GM19468 (cell line): Measurements from ENCODE around the gene CCN2.

ENCODE experiments used
- ATAC-seq: cut with Tn5 transposase; IDR thresholded peaks from one replicate; pipeline ENCODE4 v1.9.1; 2021; ENCODE audit warnings: mild to moderate bottlenecking, moderate library complexity, moderate number of reproducible peaks; ENCODE audit not compliant: unreplicated experiment; ENCODE audit errors: extremely low read depth

Gene CCN2

GRCh38 chr6:131967948-131968347 lies 16.8 kb upstream of the CCN2 start:
- ATAC-seq, result no peak

DNA sequence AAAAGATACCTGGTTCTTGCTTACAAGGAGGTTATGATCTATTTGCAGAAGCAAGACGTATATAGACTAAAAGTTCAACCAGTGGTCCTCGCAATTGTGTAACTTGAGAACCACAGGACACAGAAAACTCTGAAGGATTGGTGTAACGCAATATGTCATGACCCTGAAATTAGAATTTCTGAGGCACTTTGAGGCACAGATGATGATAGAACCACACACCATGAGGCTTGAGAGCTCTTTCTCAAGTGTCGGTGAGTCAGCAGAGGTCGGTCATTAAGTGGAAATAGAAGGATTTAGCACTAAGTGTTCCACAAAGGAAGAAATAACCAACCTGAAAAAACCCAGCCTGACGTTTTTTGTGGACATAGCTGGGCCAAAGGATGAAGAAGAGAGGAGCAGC lies 15.3 kb upstream of the CCN2 start:
- ATAC-seq, result no peak

DNA sequence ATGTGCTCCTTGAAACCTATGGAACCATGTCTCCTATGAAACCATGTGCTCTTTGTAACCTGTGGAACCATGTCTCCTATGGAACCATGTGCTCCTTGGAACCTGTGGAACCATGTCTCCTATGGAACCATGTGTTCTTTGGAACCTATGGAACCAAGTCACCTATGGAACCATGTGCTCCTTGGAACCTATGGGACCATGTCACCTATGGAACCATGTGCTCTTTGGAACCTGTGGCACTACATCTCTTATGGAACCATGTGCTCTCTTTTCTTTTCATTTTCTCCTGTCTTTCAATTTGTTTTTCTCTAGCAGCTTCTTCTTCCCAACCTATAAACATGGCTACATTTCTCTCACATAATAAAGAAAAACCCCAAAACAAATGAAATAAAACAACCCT lies 11.9 kb upstream of the CCN2 start:
- no peak for ATAC-seq

DNA sequence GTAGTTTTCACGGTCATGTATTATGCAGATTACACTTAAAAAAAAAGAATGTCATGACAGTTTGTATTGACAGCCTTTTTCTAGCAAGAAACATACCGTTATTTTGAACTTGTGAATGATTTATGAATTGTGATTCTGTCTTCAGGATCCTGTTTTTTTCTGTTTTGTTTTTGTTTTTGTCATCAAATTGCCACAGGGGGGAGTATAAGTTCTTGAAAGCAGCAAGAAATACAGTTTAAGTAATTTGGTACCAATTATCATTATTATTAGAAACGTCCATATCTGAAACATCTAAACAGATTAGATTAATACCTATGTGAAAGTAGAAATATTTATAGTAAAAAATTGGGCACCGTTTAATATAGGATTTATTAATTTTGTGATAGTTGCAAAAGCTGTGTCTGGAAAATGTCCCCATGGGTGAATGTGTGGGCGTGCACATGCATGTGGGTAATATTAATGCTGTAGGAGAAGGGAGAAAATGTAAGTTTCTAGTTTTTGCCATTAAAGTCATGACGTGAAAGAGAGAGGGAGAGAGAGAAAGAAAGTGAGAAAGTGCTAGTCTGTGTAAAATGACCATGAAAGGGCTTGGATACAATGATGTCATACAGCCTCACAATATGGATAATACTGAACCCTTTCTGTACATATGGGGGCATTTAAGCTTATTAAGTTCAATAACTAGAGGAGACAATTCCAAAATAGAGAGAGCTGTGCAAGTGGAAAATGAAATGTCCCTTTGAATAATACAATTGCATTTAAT lies 9.4 kb upstream of the CCN2 start:
- no peak for ATAC-seq

- ATAC-seq, result no peak
Observed at GRCh38 chr6:131958542-131959470, 7.6 kb upstream of the CCN2 start.

DNA sequence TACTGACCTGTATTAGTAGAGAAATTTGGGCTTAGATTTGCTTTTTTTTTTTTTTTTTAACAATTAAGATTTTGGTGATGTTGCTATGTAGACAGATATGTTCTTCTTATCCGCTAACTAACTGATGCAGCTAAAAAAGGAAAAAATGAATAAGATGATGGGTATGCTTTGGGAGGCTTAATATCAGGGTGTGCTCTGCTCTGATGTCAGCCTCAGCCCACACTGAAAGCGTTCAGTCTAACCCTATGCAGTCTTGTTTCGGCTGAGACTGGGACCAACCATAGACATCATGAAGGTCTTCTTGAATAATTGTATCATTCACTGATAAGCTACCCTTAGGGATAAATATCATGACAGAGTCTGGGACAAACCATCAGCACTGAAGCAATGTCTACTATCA lies 6.9 kb upstream of the CCN2 start:
- no peak for ATAC-seq

DNA sequence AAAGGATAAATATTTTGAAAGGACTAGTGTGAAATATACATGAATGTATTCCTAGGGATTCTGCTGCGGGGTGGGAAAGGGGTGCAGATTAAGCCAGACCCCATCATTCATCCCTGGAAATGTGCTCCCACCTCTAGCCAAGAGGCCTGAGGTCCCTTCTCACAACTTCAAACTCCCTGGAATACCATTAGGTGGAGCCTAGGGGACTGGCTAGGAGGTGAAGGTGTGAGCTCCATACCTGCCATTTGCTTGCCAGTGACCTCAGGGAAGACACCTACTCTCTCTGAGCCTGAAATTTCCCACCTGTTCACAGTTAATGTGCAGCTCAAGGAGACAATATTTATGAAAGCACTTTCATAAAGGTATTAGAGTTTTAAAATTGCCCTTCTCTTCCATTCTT lies 4.7 kb upstream of the CCN2 start:
- ATAC-seq, result no peak

DNA sequence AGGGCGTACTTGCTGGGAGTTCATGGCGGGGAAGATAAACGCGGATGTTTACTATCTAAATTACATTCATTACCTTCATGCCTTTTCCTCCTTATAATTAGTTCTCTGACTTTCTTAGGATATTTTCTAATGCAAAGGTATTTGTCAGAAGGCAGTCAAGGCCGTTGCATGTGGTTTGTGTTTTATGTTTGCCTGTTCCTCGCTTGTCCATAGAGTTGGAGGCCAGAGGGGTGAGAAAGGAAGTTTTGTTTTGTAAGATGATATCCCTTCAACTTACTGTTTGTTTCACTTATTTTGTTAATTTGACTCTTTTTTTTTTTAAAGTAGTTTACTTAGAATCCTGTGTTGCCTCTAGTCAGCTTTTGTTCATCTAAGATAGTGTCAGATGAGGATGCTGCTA lies 4.0 kb upstream of the CCN2 start:
- no peak for ATAC-seq

DNA sequence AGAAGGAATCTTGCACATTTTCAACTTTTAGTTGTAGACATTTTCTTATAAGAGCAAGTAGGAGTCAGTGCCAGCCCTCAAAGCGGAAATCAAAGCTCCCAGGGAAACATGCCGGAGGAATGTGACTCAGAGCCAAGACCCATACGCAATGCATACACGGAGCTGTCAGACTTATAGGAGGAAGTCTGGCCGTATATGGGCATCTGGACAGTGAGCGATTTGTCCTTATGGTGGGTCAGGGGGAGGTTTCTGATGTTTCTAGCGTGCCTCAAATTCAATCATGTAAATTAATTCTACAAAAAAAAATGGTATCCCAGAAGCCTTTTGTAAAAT lies 3.6 kb upstream of the CCN2 start:
- no peak for ATAC-seq

GRCh38 chr6:131954059-131954774 lies 3.0 kb upstream of the CCN2 start:
- ATAC-seq, result no peak

- ATAC-seq, result no peak
Observed at GRCh38 chr6:131952886-131953509, 1.8 kb upstream of the CCN2 start.

- no peak for ATAC-seq
Observed at GRCh38 chr6:131951576-131952230, 531 bp upstream of the CCN2 start.

DNA sequence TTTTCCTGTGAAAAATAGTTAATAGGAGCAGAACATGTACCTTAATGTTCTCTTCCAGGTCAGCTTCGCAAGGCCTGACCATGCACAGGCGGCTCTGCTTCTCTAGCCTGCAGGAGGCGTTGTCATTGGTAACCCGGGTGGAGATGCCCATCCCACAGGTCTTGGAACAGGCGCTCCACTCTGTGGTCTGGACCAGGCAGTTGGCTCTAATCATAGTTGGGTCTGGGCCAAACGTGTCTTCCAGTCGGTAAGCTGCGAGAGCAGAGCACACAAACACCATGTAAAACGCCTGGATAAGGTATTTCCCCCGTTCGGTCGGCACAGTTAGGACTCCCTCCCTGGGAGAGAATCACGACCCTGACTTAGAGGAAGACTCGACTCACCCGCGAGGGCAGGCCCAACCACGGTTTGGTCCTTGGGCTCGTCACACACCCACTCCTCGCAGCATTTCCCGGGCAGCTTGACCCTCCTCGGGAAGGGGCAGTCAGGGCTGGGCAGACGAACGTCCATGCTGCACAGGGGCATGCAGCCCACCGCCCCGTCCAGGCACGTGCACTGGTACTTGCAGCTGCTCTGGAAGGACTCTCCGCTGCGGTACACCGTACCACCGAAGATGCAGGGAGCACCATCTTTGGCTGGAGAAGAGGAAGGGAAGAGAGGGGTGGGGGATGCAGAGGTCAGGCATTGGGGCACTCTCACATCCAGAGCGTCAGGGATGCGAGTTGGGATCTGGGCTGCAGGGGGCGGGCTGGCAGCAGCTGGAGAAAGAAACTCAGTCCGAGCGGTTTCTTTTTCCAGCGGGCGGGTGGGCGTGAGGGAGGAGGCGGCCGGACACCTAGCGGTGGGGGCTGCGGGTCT lies 1.0 kb downstream of the CCN2 start:
- ATAC-seq, result no peak

DNA sequence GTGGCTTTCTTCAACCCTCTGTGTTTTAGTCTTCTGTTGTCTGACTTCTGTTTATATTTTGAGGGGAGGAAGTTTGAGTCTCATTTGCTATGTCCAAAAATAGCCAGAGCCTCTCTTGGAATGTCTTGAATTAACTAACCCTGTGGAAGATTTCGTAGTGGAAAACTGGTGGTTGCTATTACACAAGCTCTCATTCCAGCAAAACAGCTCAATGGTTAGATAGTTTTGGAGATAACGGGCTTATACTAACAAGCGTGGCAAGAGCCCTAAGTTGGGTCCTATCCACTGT lies 1.6 kb downstream of the CCN2 start:
- ATAC-seq, result no peak

- ATAC-seq, result no peak
Observed at GRCh38 chr6:131948692-131949619, 2.2 kb downstream of the CCN2 start.

DNA sequence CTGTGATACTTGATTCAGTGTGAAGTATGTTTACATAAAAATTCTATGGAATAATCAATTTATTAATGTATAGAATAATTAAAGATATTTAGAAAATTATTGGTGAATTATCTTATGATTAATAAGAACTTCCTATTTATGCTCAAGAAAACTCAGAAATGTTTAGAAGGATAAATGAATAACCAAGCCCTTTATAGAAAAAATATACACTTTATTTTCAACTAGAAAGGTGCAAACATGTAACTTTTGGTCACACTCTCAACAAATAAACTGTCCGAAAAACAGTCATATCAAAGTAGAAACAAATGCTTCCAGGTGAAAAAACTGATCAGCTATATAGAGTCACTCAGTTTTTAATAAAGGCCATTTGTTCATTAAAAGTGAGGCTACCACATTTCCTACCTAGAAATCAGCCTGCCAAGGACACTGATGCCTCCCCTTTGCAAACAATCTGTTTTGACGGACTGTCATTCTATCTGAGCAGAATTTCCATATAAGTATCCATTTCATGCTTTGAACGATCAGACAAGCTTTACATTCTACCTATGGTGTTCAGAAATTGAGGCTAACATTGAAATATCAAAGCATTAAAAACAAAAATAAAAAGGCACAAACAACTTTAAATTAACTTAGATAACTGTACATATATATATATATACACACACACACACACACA lies 3.0 kb downstream of the CCN2 start:
- no peak for ATAC-seq

GRCh38 chr6:131946992-131947955 lies 3.9 kb downstream of the CCN2 start:
- no peak for ATAC-seq
